ENCODE measurements around the gene ZNF677. TPM values are rescaled to one million over a fixed set of nuclear protein-coding genes. Genes with fewer than 3 reads are reported as not detected.
"Not testable (repeated sequence)": the region's sequence is repeated elsewhere in the genome, so short reads cannot be mapped to it uniquely, and the experiment has no call there.

ZNF677 gene
- total RNA-seq, 2 experiments from 2014 or later = 8.3 to 8.7 TPM

- Mint-ChIP-seq H3K27ac (no peak overlapping the region), H3K4me1 (ENCODE audit: low read depth) (no peaks in the 10 kb centered on the region)
These were observed 20.8 kb upstream of the ZNF677 start for GRCh38 chr19:53275480-53275879.

GRCh38 chr19:53272044-53272443 lies 17.4 kb upstream of the ZNF677 start:
- TF ChIP-seq CTCF (IDR thresholded peaks at IDR 0.05) = no peak
- no peaks in the 10 kb centered on the region for H3K4me1 Mint-ChIP-seq (ENCODE audit: low read depth)
- ATAC-seq = no peak
- peaks cover 17% of the 10 kb centered on the region for H3K9me3 Mint-ChIP-seq
- ChIA-PET POLR2A (no interaction called here), CTCF (no interaction called here)
- no peak overlapping the region for H3K4me3 Mint-ChIP-seq
- DNase-seq = no peak
- H3K27me3 Mint-ChIP-seq = peaks cover 4% of the 10 kb centered on the region
- intact Hi-C loops (cut with micrococcal nuclease) = no loop called here
- no peak overlapping the region for H3K27ac Mint-ChIP-seq
- peaks cover 1% of the 10 kb centered on the region for H3K36me3 Mint-ChIP-seq (ENCODE audit: low read depth)

More at GRCh38 chr19:53275480-53275879, 20.8 kb upstream of the ZNF677 start:
- Mint-ChIP-seq H3K4me3 (no peak overlapping the region), H3K9me3 (peaks cover 13% of the 10 kb centered on the region), H3K36me3 (ENCODE audit: low read depth) (peaks cover 1% of the 10 kb centered on the region), H3K27me3 (peaks cover 4% of the 10 kb centered on the region)
- POLR2A ChIA-PET = no interaction called here
- intact Hi-C loops (cut with micrococcal nuclease) = no loop called here
- DNase-seq (no peak), ATAC-seq (no peak)
- no peak for TF ChIP-seq CTCF (IDR thresholded peaks at IDR 0.05)
- CTCF ChIA-PET = no interaction called here

GRCh38 chr19:53269861-53270260 lies 15.2 kb upstream of the ZNF677 start:
- H3K4me3 Mint-ChIP-seq; POLR2A ChIA-PET; H3K27me3 Mint-ChIP-seq; H3K27ac Mint-ChIP-seq; ATAC-seq; H3K4me1 Mint-ChIP-seq (ENCODE audit: low read depth); H3K36me3 Mint-ChIP-seq (ENCODE audit: low read depth); intact Hi-C loops (cut with micrococcal nuclease); CTCF ChIA-PET; DNase-seq: not testable (repeated sequence)
- peaks cover 23% of the 10 kb centered on the region for H3K9me3 Mint-ChIP-seq

- H3K27ac Mint-ChIP-seq, CTCF ChIA-PET: not testable (repeated sequence)
These were observed 12.9 kb upstream of the ZNF677 start, which contains the start of gene VN1R4 for GRCh38 chr19:53267623-53268022. Gene VN1R4 (minus strand): TSS chr19:53267723. CDS start chr19:53267665, 58 bp downstream.

GRCh38 chr19:53257715-53258342 lies 3.2 kb upstream of the ZNF677 start, which contains the start of gene VN1R2:
Gene VN1R2 (plus strand): TSS chr19:53258292. CDS start chr19:53258376, 84 bp downstream.
- peak; percentile 9 for DNase-seq
- H3K27ac Mint-ChIP-seq; H3K4me3 Mint-ChIP-seq; H3K27me3 Mint-ChIP-seq; POLR2A ChIA-PET; CTCF ChIA-PET; ATAC-seq; intact Hi-C loops (cut with micrococcal nuclease): not testable (repeated sequence)
- peaks cover 10% of the 10 kb centered on the region for H3K4me1 Mint-ChIP-seq (ENCODE audit: low read depth)
- peaks cover 29% of the 10 kb centered on the region for H3K9me3 Mint-ChIP-seq
- H3K36me3 Mint-ChIP-seq (ENCODE audit: low read depth) = peaks cover 17% of the 10 kb centered on the region

More at GRCh38 chr19:53267623-53268022, 12.9 kb upstream of the ZNF677 start, which contains the start of gene VN1R4:
- ATAC-seq; intact Hi-C loops (cut with micrococcal nuclease); H3K4me3 Mint-ChIP-seq; DNase-seq; POLR2A ChIA-PET; H3K4me1 Mint-ChIP-seq (ENCODE audit: low read depth); H3K27me3 Mint-ChIP-seq; H3K36me3 Mint-ChIP-seq (ENCODE audit: low read depth): not testable (repeated sequence)
- peaks cover 31% of the 10 kb centered on the region for H3K9me3 Mint-ChIP-seq

- Mint-ChIP-seq H3K4me1 (ENCODE audit: low read depth) (no peaks in the 10 kb centered on the region), H3K4me3 (no peak overlapping the region), H3K27me3 (no peaks in the 10 kb centered on the region), H3K9me3 (peaks cover 61% of the 10 kb centered on the region), H3K36me3 (ENCODE audit: low read depth) (peaks cover 75% of the 10 kb centered on the region), H3K27ac (no peak overlapping the region)
- ATAC-seq (no peak), DNase-seq (no peak)
- intact Hi-C loops (cut with micrococcal nuclease) = no loop called here
- CTCF ChIA-PET = interaction anchor here (0.7 kb wide), 1 partner anchor 284 kb away, joined by 3 read pairs; no protein-coding TSS in a partner anchor
- POLR2A ChIA-PET = no interaction called here
- no peak for TF ChIP-seq CTCF (IDR thresholded peaks at IDR 0.05)
These were observed 8.2 kb downstream of the ZNF677 start for GRCh38 chr19:53246498-53246897.

All from activated CD8-positive, alpha-beta T cell treated with anti-CD3 and anti-CD28 coated beads for 36 hours (primary cell).